Left lobe of liver (tissue), 2 donors: ENCODE measurements around the gene LEO1. TPM values are rescaled to one million over a fixed set of nuclear protein-coding genes. Genes with fewer than 3 reads are reported as not detected.
A peak's percentile ranks its signal among the peaks of the same experiment; 100 is the strongest.

Experiments used
- ATAC-seq: fragments of 200-7000 bp; cut with Tn5 transposase; one replicate; pipeline ENCODE4 v1.9.1; 2020; ENCODE audit warnings: mild to moderate bottlenecking, moderate library complexity
- DNase-seq: peaks from one replicate; pipeline ENCODE4 v3.0.0-alpha.2; 2020; ENCODE audit warnings: low spot score
- total RNA-seq: library from RNA; stranded (reverse); gene quantifications from one replicate; pipeline ENCODE4 v1.2.1, GENCODE V29; 2021
- donor health status: DM: no; HTN: no; CAD: no; lungs with moderate emphysema.
- donor health status: DM: no; HTN: yes; CAD: no.

LEO1 gene
- total RNA-seq, 1 donor from 2014 or later, result 10.1 TPM

DNA sequence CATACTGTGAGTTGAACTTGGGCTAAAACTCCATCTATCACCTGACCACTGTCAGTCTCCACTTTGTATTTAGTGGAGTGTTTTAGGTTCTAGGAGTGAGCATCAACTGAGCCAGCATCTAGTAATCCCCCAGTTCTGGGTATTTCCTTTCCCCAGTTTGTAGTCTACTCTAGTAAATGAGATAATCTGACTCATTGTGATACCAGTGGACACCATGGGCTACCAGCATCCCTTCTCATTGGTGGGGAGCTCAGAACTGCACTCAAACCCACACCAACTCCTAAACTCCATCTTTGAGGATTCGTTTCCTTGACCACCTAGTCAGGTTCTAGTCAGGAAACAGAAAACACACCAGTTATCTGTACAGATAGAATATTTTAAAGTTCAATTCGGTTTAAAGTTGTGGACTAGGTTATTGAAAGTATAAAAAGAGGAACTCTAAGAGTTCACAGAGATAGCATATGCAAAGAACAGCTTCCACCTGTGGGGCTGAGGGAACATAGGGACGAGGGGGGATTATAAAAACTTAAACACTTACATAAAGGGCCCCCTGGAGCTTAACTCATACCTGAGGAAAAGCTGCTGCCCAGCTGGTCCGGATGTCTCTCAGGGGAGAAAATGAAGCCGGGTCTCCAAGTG lies 36.0 kb downstream of the LEO1 start:
- ATAC-seq (no peak), DNase-seq (no peak)

DNA sequence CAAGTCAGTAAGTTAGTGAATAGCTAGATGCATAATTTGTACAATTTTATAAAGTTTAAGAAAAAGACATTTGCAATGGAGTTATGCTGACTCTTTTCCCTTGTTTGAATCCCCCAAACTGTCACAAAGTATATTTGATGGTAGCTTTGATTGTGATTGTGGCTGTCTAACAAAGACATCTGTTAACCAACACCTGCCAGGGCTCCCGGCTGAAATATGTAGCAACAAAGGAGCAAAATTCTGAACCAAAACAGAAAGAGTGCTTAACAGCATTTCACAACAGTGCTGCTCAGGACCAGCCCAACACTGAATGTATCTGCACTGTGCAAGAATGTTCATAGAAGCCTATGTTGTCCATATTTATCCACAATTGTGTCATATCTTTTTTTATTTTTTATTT lies 39.4 kb downstream of the LEO1 start:
- DNase-seq, result no peak
- ATAC-seq, result no peak

DNA sequence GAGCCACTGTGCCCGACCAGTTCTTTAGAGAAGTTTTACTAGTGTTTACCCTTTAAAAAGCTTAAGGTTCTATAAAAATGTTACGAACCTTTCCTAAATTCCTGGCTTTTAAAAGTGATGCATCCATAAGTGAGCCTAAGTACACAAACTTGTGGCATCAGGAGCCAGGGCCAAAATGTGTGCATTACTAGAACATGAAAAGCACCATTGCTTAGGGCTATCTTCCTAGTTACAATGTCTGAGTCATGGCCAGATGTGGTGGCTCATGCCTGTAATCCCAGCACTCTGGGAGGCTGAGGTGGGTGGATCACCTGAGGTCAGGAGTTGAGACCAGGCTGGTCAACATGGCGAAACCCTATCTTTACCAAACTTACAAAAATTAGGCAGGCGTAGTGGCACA lies 39.9 kb downstream of the LEO1 start:
- ATAC-seq (no peak), DNase-seq (no peak)

DNA sequence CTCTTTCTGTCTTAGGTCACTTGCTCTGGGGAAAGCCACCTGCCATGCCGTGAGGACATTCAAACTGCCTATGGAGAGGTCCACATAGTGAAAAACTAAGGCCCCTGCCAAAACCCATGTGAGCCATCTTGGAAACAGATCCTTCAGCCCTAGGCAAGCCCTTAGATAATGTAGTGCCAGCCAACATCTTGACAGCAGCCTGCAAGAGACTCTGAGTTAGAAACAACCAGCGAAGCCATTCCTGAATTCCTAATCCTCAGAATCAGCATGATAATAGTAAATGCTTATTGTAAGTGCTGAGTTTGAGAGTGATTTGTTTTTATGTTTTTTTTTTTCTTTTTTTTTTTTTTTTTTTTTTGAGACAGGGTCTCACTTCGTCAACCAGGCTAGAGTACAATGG lies 40.6 kb downstream of the LEO1 start:
- no peak for ATAC-seq

DNA sequence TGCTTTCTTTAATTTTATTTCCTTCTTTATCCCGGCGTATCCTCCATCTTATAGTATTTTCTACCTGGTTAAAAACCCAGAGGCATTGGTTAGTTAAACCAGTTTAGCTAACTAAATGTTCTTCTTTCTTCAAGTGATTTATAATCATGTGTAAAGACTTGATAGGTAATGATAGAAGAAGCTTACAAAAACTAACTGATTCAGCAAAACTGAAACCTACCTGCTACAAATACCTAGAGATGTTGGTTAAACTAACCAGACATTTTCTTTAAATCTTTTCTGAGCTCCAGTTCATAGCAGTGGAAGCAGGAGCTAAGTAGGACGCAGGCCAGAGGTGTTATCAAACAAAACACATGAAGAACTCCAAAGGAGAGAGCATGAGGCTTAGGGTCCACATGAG lies 44.8 kb downstream of the LEO1 start:
- ATAC-seq (no peak), DNase-seq (no peak)

More for the DNA sequence above, 40.6 kb downstream of the LEO1 start:
- DNase-seq, result no peak

DNA sequence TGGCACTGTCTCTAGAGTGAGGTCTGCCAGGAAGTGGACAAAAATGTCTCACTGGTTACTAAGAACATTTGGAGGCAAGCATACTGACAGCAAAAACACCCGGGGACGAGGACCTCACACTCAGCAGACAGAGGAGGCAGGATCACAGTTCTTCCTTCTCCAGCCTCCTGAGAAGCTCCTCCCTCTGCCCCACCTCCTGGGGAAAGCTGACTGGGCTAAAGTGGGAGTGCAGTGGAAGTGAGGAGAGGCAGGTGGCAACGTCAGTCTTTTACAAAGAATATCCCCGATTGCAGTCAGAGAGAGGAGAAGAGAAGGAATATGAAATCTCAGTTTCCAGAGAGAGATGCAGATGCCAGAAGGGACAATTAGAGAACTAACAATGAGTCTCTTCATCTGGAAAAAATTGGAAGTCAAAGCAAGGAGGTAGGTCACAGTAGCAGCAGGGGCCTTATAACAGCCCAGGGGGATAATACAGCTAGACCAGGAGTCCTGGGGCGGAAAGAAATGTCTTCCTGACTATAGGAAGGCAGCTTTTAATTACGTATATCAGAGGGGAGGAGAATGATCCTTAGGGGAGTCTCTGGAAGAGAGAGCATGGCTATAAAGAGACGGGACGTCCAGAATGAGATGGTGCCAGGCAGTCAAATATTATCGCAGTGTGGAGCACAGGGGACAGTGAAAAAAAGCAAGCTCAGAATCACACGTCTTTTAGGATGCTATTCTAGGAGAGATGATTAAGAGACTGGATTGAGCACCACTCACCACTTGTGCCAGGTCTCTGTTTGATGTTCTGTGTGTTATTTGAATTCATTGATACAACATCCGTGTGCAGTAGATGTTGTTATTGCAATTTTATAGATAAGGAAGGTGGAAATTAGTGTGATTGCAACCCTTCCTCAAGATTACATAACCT lies 47.2 kb downstream of the LEO1 start:
- peak; percentile 44 for ATAC-seq

DNA sequence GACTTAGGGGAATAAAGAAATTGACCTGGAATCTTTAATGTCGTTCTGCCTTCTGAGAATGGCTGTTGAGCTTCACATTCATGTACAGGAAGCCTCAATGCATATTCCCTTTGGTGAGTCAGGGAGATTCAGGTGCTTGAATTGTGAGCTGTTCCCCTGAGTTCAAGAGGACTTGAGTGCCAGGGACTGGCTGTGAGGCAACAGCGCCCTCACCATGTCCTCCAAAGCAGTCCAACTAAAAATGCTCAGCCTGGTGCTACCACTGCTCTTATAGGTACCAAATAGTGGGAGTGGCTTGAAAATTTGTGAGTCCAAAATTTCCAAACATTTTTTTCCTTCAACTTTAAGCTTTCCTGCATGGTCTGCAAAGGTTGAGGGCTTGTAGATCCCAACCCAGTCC lies 54.1 kb downstream of the LEO1 start:
- DNase-seq (no peak), ATAC-seq (peak; percentile 74)

More for the DNA sequence above, 47.2 kb downstream of the LEO1 start:
- DNase-seq, result no peak

DNA sequence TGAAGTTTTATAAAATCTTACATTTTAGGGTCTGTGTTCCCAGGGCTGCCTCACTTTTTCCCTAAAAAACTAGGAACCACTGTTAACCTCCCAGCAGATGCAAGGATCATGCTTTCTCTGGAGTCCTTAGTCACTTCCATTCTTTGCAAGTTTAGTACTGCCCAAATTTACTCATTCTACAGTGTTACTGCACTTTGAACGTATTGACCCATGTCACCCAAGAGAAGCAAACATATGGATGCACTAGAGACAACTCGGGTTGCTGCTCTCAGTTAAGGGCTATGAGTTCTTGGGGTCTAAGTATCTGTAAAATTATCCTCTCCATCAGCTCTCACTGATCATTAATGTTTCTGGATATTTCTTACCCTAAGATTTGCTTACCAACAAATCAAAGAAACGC lies 59.0 kb downstream of the LEO1 start:
- DNase-seq (no peak), ATAC-seq (no peak)

DNA sequence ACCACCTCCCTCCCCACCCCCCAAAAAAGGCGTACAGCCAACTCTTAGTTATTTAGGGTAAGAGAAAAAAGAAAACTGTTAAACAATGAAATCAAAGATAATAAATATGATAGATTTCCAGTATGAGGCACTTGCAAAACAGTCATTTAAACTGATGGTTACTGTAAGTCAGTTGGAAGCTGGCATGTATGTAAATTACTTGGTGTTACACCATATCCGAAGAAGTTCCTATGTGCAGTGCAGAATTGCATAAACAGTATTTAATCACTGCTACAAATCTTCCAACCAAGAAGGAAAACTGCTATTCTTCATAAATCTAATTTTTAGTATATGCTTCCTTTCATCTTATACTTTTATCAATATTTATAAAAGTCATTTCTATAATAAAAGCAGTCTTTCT lies 62.0 kb downstream of the LEO1 start:
- DNase-seq (no peak), ATAC-seq (no peak)

DNA sequence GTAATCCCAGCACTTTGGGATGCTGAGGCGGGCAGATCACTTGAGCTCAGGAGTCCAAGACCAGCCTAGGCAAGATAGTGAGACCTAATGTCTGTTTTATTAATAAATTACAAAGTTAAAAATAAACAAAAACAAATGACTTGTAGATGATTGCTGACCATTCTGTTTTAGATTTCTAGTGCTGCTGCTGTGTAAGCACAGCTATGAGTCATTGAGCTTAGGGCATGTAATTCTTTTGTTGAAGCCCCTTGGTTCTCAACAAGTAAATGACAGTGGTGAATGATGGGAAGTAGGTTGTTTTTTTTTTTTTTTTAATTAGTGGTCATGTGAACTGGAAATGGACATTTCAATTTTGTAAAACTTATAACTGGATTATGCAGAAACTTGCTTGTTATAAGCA lies 63.3 kb downstream of the LEO1 start:
- no peak for ATAC-seq

DNA sequence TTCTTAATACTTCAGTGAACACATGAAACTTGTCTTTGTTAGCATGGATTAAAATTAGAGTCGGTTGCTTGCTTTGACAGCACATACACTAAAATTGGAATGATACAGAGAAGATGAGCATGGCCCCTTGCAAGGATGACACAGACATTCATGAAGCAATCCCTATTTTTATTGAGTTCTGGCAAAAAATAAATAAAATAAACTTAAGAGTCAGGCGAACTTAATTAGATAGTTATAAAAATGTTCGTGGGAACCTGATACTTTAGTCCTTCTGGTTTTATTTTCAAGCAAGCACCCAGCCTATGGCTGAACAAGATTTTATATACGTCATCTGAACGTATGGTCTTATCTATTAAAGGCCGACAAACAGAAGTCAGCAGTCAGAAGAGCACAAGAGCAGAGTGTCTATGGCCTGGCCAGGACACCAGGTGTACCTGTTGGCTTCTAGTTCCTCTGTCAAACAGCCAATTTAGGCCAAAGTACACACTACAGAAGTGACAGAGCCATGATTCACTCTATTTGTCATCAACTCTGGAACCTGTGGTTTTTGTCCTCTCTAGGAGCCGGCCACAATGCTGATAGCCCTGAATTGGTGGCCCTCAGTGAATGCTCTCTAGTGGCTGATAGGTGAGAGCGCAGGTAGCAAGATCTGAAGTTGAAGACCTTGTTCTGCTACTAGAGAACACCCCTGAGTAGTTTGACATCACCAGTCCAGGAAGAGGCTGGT lies 64.3 kb downstream of the LEO1 start:
- ATAC-seq (peak; percentile 94), DNase-seq (peak; percentile 79)

More for the DNA sequence above, 63.3 kb downstream of the LEO1 start:
- no peak for DNase-seq

DNA sequence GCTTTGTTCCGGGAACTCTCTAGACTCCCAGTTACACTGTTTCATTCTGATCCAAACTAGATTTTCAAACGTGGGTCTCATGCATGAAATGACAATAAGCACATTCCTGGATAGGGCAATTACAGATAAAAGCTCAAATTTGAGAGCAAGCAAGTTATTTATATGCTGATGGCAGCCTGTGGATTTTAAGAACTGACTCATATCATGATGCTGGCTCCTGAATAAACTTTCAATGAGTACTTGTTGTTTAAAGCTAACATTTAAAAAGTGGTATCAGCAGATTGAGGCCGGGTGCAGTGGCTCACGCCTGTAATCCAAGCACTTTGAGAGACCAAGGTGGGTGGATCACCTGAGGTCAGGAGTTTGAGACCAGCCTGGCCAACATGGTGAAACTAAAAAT lies 66.6 kb downstream of the LEO1 start:
- no peak for ATAC-seq

DNA sequence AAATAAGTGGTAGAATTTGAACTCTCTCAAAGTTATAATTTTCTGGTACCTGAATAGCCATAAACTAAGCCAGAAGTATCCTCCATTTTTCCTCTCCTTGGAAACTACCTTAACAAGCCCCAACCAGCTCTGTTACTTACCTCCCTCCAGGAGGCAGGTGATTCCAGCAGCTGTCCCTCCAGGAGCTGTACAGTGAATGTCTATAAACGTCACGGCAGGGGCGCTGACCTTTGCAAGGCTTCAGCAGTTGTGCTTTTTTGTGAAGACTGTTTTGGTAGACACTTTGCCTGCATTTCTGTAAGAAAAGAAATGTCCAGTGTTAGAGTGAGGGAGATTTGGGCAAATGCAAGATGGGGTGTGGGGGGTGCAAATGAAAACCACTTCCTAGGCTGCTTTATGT lies 67.2 kb downstream of the LEO1 start:
- ATAC-seq (no peak), DNase-seq (no peak)

More for the DNA sequence above, 66.6 kb downstream of the LEO1 start:
- no peak for DNase-seq

DNA sequence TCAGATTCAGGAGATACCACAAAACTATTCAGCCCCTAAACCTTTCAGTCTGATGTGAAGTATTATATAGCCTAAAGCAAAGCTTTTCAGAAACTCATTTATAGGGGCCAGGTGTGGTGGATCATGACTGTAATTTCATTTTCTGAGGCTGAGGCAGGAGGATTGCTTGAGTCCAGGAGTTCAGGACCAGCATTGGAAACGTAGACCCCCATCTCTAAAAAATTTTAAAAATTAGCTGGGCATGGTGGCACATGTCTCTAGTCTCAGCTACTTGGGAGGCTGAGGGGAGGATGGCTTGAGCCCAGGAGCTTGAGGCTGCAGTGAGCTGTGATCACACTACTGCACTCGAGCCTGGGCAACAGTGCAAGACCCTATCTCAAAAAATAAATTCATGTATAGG lies 82.1 kb downstream of the LEO1 start:
- no peak for DNase-seq
- no peak for ATAC-seq

DNA sequence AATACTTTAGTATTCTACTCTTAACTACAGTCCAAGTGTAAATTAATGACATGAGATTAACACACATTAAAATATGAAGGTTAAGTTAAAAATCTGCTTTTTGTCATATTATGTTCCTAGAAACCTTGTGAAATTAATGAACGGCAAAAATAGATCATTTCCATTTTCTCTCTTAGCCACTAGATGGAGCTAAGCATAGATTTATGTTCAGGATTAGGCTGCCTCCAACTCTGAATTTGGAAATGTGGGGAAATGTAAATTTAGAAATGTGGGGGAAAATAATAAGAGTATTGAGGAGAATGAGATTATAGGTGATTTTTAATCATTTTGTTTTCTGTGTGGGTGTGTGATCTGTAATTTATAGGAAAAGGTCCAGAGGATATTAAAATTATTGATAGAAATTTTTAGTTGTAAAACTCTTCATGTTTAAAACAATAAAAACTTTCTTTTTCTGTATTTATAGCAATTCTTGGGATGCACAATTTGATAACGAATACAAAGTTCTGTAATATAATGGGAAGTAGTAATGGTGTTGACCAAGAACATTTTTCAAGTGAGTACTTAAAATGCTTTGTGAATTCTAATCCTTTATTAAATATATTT lies 82.9 kb downstream of the LEO1 start:
- ATAC-seq, result peak; percentile 83
- no peak for DNase-seq

Other genes with a start within 250 kb of the LEO1 start
- gene LYSMD2, start 234.1 kb downstream of the LEO1 start, total RNA-seq, result 4.8 TPM
- gene TMOD2, start 220.2 kb downstream of the LEO1 start, total RNA-seq, result 1.4 TPM
- 21.2 TPM for gene TMOD3, start 142.1 kb downstream of the LEO1 start, total RNA-seq
- gene MAPK6, start 47.4 kb upstream of the LEO1 start, total RNA-seq, result 20.0 TPM
- 4.2 TPM for gene BCL2L10, start 141.0 kb upstream of the LEO1 start, total RNA-seq
- gene GNB5, start 219.6 kb upstream of the LEO1 start, total RNA-seq, result 12.7 TPM